Mesothelial cell of epicardium (in vitro differentiated cells): ENCODE data around the gene PKP4. TPM values are rescaled to one million over a fixed set of nuclear protein-coding genes. Genes with fewer than 3 reads are reported as not detected.

Experiments
- DNase-seq, 2 experiments: peaks; one replicate each; pipeline ENCODE4 v3.0.0; 2021; ENCODE audit warnings: low spot score in 2 of 2; ENCODE audit not compliant: unreplicated experiment in 2 of 2
- H3K27ac Mint-ChIP-seq: 2 replicates; pipeline ENCODE4 v1.8.0; 2021; ENCODE audit warnings: mixed read lengths
- H3K27me3 Mint-ChIP-seq: 2 replicates; pipeline ENCODE4 v1.8.0; 2021; ENCODE audit warnings: low read depth, mixed read lengths
- H3K36me3 Mint-ChIP-seq: 2 replicates; pipeline ENCODE4 v1.8.0; 2021; ENCODE audit warnings: mixed read lengths
- H3K4me1 Mint-ChIP-seq: 2 replicates; pipeline ENCODE4 v1.8.0; 2021; ENCODE audit warnings: mixed read lengths
- H3K4me3 Mint-ChIP-seq: 2 replicates; pipeline ENCODE4 v1.8.0; 2021; ENCODE audit warnings: mild to moderate bottlenecking, moderate library complexity, mixed read lengths
- H3K9me3 Mint-ChIP-seq: 2 replicates; pipeline ENCODE4 v1.8.0; 2021; ENCODE audit warnings: mixed read lengths
- CTCF ChIP-seq: fragments of 200-600 bp; sonication (generic); IDR thresholded peaks from one replicate; pipeline ENCODE4 v1.5.0; 2021; ENCODE audit warnings: antibody characterized with exemption; ENCODE audit not compliant: unreplicated experiment
- total RNA-seq: library from RNA; stranded (reverse); gene quantifications from 3 replicates; pipeline ENCODE4 v1.2.1, GENCODE V29; 2021

PKP4 gene
- total RNA-seq, 1 donor from 2014 or later = 70.8 TPM

GRCh38 chr2:158645299-158645698 is 188.5 kb downstream of the PKP4 start:
- Mint-ChIP-seq H3K4me1 (no peaks in the 10 kb centered on the region), H3K27me3 (no peaks in the 10 kb centered on the region), H3K27ac (no peak overlapping the region), H3K4me3 (no peak overlapping the region), H3K9me3 (no peaks in the 10 kb centered on the region), H3K36me3 (peaks cover 19% of the 10 kb centered on the region)
- TF ChIP-seq CTCF = no peak
- DNase-seq = no peak

- Mint-ChIP-seq H3K4me3 (no peak overlapping the region), H3K4me1 (no peaks in the 10 kb centered on the region), H3K27ac (no peak overlapping the region), H3K36me3 (peaks cover 13% of the 10 kb centered on the region), H3K27me3 (no peaks in the 10 kb centered on the region), H3K9me3 (no peaks in the 10 kb centered on the region)
- TF ChIP-seq CTCF = no peak
- no peak for DNase-seq
Measured at GRCh38 chr2:158647436-158648231, 190.9 kb downstream of the PKP4 start.

- TF ChIP-seq CTCF = no peak
- peaks cover 4% of the 10 kb centered on the region for H3K36me3 Mint-ChIP-seq
- H3K27ac Mint-ChIP-seq = no peak overlapping the region
- no peak overlapping the region for H3K4me3 Mint-ChIP-seq
- DNase-seq = no peak
- H3K27me3 Mint-ChIP-seq = no peaks in the 10 kb centered on the region
- H3K4me1 Mint-ChIP-seq = peaks cover 6% of the 10 kb centered on the region
- no peaks in the 10 kb centered on the region for H3K9me3 Mint-ChIP-seq
Measured at GRCh38 chr2:158649846-158650245, 193.1 kb downstream of the PKP4 start.

- no peak overlapping the region for H3K27ac Mint-ChIP-seq
Measured at GRCh38 chr2:158650646-158651357, 194.1 kb downstream of the PKP4 start.

More at GRCh38 chr2:158650646-158651357, 194.1 kb downstream of the PKP4 start:
- Mint-ChIP-seq H3K27me3 (no peaks in the 10 kb centered on the region), H3K36me3 (peaks cover 2% of the 10 kb centered on the region), H3K4me3 (no peak overlapping the region), H3K9me3 (no peaks in the 10 kb centered on the region), H3K4me1 (peaks cover 6% of the 10 kb centered on the region)
- no peak for TF ChIP-seq CTCF
- DNase-seq = no peak
